Ecto neural progenitor cell (in vitro differentiated cells): ENCODE results near the gene IL2RA.

Experiments
- DNase-seq: peaks from one replicate; pipeline ENCODE4 v3.0.0-alpha.2; 2018; ENCODE audit warnings: low spot score

Gene IL2RA

GRCh38 chr10:6038071-6038631, 24.0 kb downstream of the IL2RA start:
- no peak for DNase-seq

GRCh38 chr10:6037422-6037821, 24.7 kb downstream of the IL2RA start:
- DNase-seq: peak; percentile 20

GRCh38 chr10:6036861-6037321, 25.3 kb downstream of the IL2RA start:
- peak; percentile 43 for DNase-seq

DNA sequence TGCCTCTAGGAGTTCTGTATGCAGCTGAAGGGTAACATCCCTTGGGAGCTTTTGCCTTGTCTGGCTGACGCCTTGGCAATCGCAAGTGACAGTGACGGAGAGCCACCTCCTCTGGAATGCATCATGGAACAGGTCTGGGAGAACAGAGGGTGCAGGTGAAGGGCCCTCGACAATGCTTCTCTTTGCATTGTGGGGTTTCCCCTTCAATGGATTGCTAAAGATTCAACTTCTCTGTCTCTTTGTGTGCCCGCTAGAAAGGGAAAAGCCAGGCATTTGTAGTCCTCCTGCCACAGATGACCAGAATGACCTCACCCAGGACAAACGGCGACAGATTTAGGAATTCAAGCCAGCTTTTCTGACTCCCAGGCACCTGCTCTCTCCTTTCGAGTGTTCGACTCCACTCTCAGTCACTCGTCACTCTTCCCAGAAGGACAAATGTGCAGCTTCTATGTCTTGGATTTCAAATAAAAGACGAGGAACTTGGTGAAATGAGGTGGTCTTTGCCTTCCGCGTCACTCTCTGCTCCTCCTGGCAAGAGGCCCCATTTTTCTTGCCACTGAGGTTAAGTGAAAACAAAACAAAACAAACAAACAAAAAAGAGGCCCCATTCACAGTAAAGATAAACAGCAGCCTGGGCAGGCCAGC, 26.1 kb downstream of the IL2RA start:
- peak; percentile 31 for DNase-seq

- peak; percentile 22 for DNase-seq
These were observed 26.9 kb downstream of the IL2RA start for GRCh38 chr10:6035101-6035834.

GRCh38 chr10:6034371-6034770, 27.8 kb downstream of the IL2RA start:
- no peak for DNase-seq

DNA sequence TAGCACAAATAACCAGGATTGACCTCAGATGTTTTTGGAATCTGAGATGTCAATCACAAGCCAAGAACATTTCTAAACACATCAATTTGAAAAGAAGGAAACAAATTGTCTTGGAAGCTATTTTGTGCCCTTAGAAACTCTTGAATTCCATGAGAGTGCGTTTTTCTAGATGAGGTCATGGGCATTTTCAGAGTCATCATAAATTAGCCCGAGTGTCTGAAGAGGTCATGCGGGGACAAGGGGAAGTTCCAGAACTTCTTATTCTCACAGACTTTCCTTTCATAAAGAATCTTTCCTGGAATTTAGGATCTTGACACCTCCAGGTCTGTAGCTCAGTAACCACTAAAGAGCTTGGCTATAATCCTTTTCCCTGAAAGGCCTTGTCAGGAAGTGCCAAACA, 28.2 kb downstream of the IL2RA start:
- peak; percentile 5 for DNase-seq

GRCh38 chr10:6030940-6031339, 31.2 kb downstream of the IL2RA start:
- DNase-seq: no peak

GRCh38 chr10:6030217-6030616, 31.9 kb downstream of the IL2RA start:
- no peak for DNase-seq

DNA sequence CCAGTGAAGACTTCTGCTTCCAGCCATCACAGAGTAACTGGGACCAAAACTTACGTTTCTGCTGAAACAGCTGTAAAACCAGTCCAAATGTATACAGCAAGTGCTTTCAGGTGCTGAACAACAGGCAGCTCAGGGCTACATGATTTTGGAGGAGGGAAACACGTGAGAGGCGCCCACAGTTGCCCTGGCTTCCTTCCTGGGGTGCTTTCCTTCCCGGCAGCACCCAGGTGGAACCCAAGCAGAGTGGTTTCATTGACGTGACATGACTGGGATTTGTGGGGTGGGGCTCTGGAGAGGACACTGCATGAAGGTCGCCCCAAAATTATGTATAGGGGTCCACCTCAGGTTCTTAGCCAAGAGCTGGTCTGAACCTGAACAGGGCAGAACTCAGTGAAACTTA, 34.2 kb downstream of the IL2RA start:
- DNase-seq: peak; percentile 1

GRCh38 chr10:6025683-6026255, 36.4 kb downstream of the IL2RA start:
- DNase-seq: peak; percentile 23

DNA sequence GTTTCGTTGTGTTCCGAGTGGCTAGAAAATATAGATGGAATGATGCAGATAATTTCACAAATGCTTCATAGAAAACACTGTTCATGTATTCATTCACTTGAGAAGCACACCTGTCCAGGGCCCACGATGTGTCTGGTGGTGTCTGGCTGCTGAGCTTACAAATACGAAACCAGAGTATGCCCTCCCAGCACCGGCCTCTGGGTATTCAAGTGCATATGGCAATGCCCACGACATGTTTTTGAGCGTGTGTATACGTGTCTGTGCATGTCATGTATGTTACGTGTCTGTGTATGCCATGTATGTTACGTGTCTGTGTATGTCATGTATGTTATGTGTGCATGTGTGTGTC, 37.9 kb downstream of the IL2RA start:
- DNase-seq: peak; percentile 13

- peak; percentile 16 for DNase-seq
These were observed 38.4 kb downstream of the IL2RA start for GRCh38 chr10:6023661-6024333.

- no peak for DNase-seq
These were observed 39.5 kb downstream of the IL2RA start for GRCh38 chr10:6022660-6023059.

GRCh38 chr10:6020826-6021225, 41.3 kb downstream of the IL2RA start:
- peak; percentile 23 for DNase-seq

GRCh38 chr10:6019796-6020195, 42.4 kb downstream of the IL2RA start:
- no peak for DNase-seq

GRCh38 chr10:6019010-6019782, 43.0 kb downstream of the IL2RA start:
- no peak for DNase-seq

DNA sequence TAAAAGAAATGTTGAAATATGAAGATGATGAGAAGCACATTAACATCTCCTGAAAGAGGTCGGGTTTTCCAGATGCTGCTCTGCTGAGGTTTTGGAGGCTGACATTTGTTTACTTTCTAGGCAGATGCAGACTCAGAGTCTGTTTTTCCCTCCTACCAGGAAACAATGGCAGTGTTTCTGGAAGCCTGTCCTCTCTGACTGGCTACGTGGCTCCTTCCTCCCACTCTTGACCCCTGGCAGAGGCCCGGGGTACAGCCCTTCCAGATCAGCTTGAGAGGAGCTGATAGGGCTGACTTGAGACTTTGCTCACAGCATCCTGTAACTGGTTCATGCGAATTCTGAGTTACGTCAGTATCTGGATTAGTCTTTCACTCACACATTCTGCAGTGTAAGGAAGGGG, 43.7 kb downstream of the IL2RA start:
- no peak for DNase-seq

- no peak for DNase-seq
These were observed 44.3 kb downstream of the IL2RA start for GRCh38 chr10:6017781-6018354.

DNA sequence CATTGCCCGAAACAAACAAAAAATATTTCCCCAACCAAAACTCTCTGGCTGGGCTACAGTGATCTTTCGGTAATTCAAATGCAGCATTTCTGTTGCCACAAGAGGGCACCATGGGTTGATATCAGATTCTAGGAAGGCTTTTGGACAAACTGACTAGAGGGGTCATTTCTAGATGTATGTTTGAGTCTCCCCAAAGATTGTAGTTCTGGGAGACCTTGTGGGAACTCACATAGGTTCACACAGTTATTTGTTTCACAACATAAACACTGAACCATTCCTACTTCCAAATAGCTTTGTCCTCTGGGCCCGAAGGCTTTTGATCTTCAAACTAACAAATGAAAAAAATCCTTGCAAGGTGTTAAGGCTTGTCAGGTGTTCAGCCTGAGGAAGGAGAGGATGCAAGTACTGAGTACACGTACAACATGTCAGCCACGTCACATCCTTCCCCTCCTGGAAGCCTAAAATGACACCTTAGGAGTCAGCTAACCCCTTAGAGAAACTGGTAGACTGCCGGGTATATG, 47.9 kb downstream of the IL2RA start:
- DNase-seq: no peak
